MCF 10A (cell line): Measurements from ENCODE around the gene TTC23. TPM values are rescaled to one million over a fixed set of nuclear protein-coding genes. Genes with fewer than 3 reads are reported as not detected.

Experiments used
- BruUV-seq: library from RNA; stranded (reverse); fragments of 400-500 nt; replicated peaks from 2 replicates; lab custom pipeline; 2021; lab: Mats Ljungman, UMichigan
- CTCF ChIA-PET: fragments of 300-600 bp; sonication (Branson Sonifier 250); formaldehyde crosslinking; extraction: SDS; loops from one replicate; lab custom pipeline; 2021; ENCODE audit warnings: antibody characterized with exemption, inconsistent platforms; lab: Yijun Ruan, JAX
- POLR2A ChIA-PET: fragments of 300-600, 350-650 bp; sonication (Branson Sonifier 250); formaldehyde crosslinking; extraction: SDS; loops from one replicate; lab custom pipeline; 2020; ENCODE audit warnings: antibody characterized with exemption, inconsistent platforms; lab: Yijun Ruan, JAX
- DNase-seq: peaks from one replicate; pipeline ENCODE4 v3.0.0-alpha.2; 2018; ENCODE audit not compliant: unreplicated experiment
- H3K27ac Mint-ChIP-seq: one replicate; pipeline ENCODE4 v1.8.0; 2022; ENCODE audit warnings: mild to moderate bottlenecking, low read depth, mixed read lengths; ENCODE audit not compliant: unreplicated experiment
- H3K27me3 Mint-ChIP-seq: one replicate; pipeline ENCODE4 v1.8.0; 2022; ENCODE audit warnings: mixed read lengths; ENCODE audit not compliant: insufficient read depth, unreplicated experiment
- H3K36me3 Mint-ChIP-seq: one replicate; pipeline ENCODE4 v1.8.0; 2022; ENCODE audit warnings: mild to moderate bottlenecking, moderate library complexity, mixed read lengths; ENCODE audit not compliant: insufficient read depth, unreplicated experiment
- H3K4me1 Mint-ChIP-seq: one replicate; pipeline ENCODE4 v1.8.0; 2022; ENCODE audit warnings: mixed read lengths; ENCODE audit not compliant: insufficient read depth, unreplicated experiment
- H3K4me3 Mint-ChIP-seq: one replicate; pipeline ENCODE4 v1.8.0; 2022; ENCODE audit warnings: mild to moderate bottlenecking, moderate library complexity, mixed read lengths; ENCODE audit not compliant: unreplicated experiment
- H3K9me3 Mint-ChIP-seq: one replicate; pipeline ENCODE4 v1.8.0; 2022; ENCODE audit warnings: mixed read lengths; ENCODE audit not compliant: unreplicated experiment
- intact Hi-C: fragments of 100-400 bp; cut with micrococcal nuclease; formaldehyde crosslinking; loops from 2 replicates; pipeline ENCODE4 v1.14.1; 2022
- total RNA-seq: library from RNA; stranded (reverse); gene quantifications from 2 replicates; pipeline ENCODE4 v1.2.3, GENCODE V29; 2022
- TF ChIP-seq, protein P1 (sequence below): fragments of 200-600 bp; IDR thresholded peaks from one replicate; pipeline ENCODE4 v1.8.0; 2022; ENCODE audit warnings: antibody characterized with exemption, mild to moderate bottlenecking; ENCODE audit not compliant: unreplicated experiment

TTC23 gene
- total RNA-seq, 1 experiment from 2014 or later, result 15.1 TPM

DNA sequence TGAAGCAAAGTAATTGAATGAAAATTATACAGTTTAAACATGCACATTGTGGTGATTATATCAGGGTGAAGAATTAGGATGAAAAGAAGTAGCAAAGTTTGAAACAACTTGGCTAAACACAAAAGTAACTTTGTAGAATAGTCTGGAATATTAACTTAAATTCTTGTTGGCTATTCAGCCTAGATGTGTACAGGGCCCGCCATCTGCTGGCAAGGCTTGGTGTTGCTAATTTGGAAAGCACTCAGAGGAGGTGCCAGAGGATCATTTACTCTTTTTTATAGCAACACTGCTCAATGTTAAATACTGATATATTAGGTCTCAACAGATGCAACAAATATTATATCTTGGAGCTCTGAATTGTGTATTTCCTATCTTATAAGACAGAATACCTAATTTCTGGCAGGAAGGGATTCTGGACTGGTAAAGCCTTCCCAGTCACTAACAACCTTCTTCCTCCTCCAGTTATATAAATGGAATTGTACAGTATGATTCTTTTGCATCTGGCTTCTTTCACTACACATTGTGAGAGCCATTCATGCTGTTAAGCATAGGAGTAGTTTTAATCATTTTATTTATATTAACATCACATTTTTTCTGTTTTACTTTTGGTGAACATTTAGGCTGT lies 36.1 kb downstream of the TTC23 start:
- intact Hi-C loops, result loop anchor here (1.0 to 5.0 kb wide), 4 partner anchors 91 to 771 kb away; no protein-coding TSS in a partner anchor
- Mint-ChIP-seq H3K4me1 (peaks cover 6% of the 10 kb centered on the region), H3K36me3 (peaks cover 35% of the 10 kb centered on the region), H3K27ac (no peak overlapping the region), H3K9me3 (no peaks in the 10 kb centered on the region), H3K4me3 (no peak overlapping the region), H3K27me3 (no peaks in the 10 kb centered on the region)
- no TSS peak for BruUV-seq
- TF ChIP-seq, protein P1, sequence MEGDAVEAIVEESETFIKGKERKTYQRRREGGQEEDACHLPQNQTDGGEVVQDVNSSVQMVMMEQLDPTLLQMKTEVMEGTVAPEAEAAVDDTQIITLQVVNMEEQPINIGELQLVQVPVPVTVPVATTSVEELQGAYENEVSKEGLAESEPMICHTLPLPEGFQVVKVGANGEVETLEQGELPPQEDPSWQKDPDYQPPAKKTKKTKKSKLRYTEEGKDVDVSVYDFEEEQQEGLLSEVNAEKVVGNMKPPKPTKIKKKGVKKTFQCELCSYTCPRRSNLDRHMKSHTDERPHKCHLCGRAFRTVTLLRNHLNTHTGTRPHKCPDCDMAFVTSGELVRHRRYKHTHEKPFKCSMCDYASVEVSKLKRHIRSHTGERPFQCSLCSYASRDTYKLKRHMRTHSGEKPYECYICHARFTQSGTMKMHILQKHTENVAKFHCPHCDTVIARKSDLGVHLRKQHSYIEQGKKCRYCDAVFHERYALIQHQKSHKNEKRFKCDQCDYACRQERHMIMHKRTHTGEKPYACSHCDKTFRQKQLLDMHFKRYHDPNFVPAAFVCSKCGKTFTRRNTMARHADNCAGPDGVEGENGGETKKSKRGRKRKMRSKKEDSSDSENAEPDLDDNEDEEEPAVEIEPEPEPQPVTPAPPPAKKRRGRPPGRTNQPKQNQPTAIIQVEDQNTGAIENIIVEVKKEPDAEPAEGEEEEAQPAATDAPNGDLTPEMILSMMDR, result peak; percentile 85
- ChIA-PET CTCF (interaction anchor here (0.6 to 11.9 kb wide), 31 partner anchors 9 to 773 kb away, joined by 3 to 162 read pairs (median 3); partner anchors contain the start of gene LYSMD4), POLR2A (interaction anchor here (1.5 kb wide), 1 partner anchor 112 kb away, joined by 4 read pairs; no protein-coding TSS in a partner anchor)
- peak; percentile 64 for DNase-seq

DNA sequence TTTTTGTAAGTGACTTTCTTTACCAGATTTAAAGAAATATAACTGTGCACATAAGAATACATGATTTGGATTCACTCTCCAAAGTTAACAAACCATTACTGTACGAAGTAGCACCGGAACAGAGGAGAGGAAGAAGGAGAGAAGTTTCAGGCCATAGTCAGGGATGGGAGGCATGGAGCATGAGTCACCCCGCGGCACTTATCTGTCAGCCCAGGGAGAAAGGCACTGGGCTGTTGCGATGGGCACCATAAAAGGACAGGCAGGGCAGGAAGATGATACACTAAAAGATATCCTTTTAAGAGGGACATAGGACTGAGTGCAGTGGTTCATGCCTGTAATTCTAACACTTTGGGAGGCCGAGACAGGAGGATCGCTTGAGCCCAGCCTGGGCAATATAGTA lies 37.0 kb downstream of the TTC23 start:
- TF ChIP-seq, protein P1, result no peak
- H3K4me1 Mint-ChIP-seq, result peaks cover 6% of the 10 kb centered on the region
- no peak overlapping the region for H3K27ac Mint-ChIP-seq
- H3K4me3 Mint-ChIP-seq, result no peak overlapping the region
- intact Hi-C loops, result loop anchor here (5.0 kb wide), 1 partner anchor 90 kb away; no protein-coding TSS in a partner anchor
- H3K36me3 Mint-ChIP-seq, result peaks cover 26% of the 10 kb centered on the region
- ChIA-PET POLR2A (no interaction called here), CTCF (interaction anchor here (0.6 to 11.9 kb wide), 12 partner anchors 10 to 133 kb away, joined by 3 to 162 read pairs (median 6); no protein-coding TSS in a partner anchor)
- H3K27me3 Mint-ChIP-seq, result no peaks in the 10 kb centered on the region
- no TSS peak for BruUV-seq
- no peaks in the 10 kb centered on the region for H3K9me3 Mint-ChIP-seq
- DNase-seq, result no peak

DNA sequence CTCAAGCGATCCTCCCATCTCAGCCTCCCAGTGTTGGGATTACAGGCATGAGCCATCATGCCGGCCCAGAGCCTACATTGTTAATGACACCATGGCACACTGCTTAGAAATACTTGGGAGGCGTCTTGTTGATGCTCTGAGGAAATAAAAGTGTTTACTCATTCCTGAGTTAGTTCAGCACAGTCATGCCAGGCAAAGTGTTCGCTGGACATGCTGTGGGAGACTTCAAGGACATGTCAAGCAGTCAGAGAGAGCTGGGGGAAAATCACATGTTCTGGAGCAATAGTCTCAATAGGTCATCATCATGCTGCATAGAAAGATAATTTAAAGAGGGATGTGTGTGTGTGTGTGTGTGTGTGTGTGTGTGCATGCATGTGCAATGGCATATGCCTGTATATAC lies 37.5 kb downstream of the TTC23 start:
- H3K9me3 Mint-ChIP-seq, result no peaks in the 10 kb centered on the region
- POLR2A ChIA-PET, result no interaction called here
- BruUV-seq, result no TSS peak
- no peak overlapping the region for H3K27ac Mint-ChIP-seq
- DNase-seq, result no peak
- intact Hi-C loops, result loop anchor here (5.0 kb wide), 1 partner anchor 90 kb away; no protein-coding TSS in a partner anchor
- peaks cover 23% of the 10 kb centered on the region for H3K36me3 Mint-ChIP-seq
- H3K27me3 Mint-ChIP-seq, result no peaks in the 10 kb centered on the region
- TF ChIP-seq, protein P1, result no peak
- H3K4me1 Mint-ChIP-seq, result peaks cover 6% of the 10 kb centered on the region
- CTCF ChIA-PET, result interaction anchor here (11.9 kb wide), 1 partner anchor 112 kb away, joined by 162 read pairs; no protein-coding TSS in a partner anchor
- H3K4me3 Mint-ChIP-seq, result no peak overlapping the region

GRCh38 chr15:99210334-99210733 lies 39.0 kb downstream of the TTC23 start:
- no TSS peak for BruUV-seq
- TF ChIP-seq, protein P1, result no peak
- no peaks in the 10 kb centered on the region for H3K27me3 Mint-ChIP-seq
- ChIA-PET CTCF (interaction anchor here (0.7 to 11.9 kb wide), 3 partner anchors 40 to 111 kb away, joined by 3 to 162 read pairs (median 4); no protein-coding TSS in a partner anchor), POLR2A (interaction anchor here (1.9 kb wide), 1 partner anchor 41 kb away, joined by 5 read pairs; the partner anchor contains the start of gene LRRC28)
- H3K4me1 Mint-ChIP-seq, result peaks cover 6% of the 10 kb centered on the region
- no peaks in the 10 kb centered on the region for H3K9me3 Mint-ChIP-seq
- H3K27ac Mint-ChIP-seq, result no peak overlapping the region
- H3K36me3 Mint-ChIP-seq, result peaks cover 20% of the 10 kb centered on the region
- no peak overlapping the region for H3K4me3 Mint-ChIP-seq
- no peak for DNase-seq
- intact Hi-C loops, result loop anchor here (5.0 kb wide), 1 partner anchor 88 kb away; no protein-coding TSS in a partner anchor
